ENCODE data around the gene NELL2. TPM values are rescaled to one million over a fixed set of nuclear protein-coding genes. Genes with fewer than 3 reads are reported as not detected.

The NELL2 gene
- total RNA-seq, 2 donors from 2014 or later = 5.8 to 7.2 TPM

DNA sequence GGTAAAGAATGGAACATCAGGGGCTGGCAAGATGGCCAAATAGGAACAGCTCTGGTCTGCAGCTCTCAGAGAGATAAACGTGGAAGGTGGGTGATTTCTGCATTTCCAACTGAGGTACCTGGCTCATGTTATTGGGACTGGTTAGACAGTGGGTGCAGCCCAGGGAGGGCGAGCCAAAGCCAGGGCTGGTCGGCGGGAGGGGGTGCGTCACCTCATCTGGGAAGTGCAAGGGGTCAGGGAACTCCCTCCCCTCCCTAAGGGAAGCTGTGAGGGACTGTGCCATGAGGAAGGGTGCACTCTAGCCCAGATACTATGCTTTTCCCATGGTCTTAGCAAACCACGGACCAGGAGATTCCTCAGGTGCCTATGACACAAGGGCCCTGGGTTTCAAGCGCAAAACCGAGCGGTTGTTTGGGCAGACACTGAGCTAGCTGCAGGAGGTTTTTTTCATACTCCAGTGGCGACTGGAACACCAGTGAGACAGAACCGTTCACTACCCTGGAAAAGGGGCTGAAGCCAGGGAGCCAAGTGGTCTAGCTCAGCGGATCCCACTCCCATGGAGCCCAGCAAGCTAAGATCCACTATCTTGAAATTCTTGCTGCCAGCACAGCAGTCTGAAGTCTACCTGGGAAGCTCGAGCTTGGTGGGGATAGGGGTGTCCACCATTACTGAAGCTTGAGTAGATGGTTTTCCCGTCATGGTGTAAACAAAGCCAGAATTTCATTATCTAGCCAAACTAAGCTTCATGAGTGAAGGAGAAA, 317.6 kb downstream of the NELL2 start:
- WGBS = 94% methylated on average over 14 of the region's 14 CpGs
- intact Hi-C loops (cut with DNase I) = no loop called here
- TF ChIP-seq POLR2AphosphoS5 (IDR thresholded peaks at IDR 0.05) = no peak
- TF ChIP-seq POLR2A (IDR thresholded peaks at IDR 0.05) = no peak
- TF ChIP-seq, protein P1, sequence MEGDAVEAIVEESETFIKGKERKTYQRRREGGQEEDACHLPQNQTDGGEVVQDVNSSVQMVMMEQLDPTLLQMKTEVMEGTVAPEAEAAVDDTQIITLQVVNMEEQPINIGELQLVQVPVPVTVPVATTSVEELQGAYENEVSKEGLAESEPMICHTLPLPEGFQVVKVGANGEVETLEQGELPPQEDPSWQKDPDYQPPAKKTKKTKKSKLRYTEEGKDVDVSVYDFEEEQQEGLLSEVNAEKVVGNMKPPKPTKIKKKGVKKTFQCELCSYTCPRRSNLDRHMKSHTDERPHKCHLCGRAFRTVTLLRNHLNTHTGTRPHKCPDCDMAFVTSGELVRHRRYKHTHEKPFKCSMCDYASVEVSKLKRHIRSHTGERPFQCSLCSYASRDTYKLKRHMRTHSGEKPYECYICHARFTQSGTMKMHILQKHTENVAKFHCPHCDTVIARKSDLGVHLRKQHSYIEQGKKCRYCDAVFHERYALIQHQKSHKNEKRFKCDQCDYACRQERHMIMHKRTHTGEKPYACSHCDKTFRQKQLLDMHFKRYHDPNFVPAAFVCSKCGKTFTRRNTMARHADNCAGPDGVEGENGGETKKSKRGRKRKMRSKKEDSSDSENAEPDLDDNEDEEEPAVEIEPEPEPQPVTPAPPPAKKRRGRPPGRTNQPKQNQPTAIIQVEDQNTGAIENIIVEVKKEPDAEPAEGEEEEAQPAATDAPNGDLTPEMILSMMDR (IDR thresholded peaks at IDR 0.05) = no peak
- DNase-seq (ENCODE audit: low spot score) = no peak
- Histone ChIP-seq H3K4me1 (replicated peaks) (no peaks in the 10 kb centered on the region), H3K27me3 (replicated peaks; ENCODE audit: insufficient read depth) (no peaks in the 10 kb centered on the region), H3K27ac (no peak overlapping the region), H3K36me3 (no peaks in the 10 kb centered on the region), H3K4me3 (no peak overlapping the region), H3K9me3 (no peaks in the 10 kb centered on the region)

DNA sequence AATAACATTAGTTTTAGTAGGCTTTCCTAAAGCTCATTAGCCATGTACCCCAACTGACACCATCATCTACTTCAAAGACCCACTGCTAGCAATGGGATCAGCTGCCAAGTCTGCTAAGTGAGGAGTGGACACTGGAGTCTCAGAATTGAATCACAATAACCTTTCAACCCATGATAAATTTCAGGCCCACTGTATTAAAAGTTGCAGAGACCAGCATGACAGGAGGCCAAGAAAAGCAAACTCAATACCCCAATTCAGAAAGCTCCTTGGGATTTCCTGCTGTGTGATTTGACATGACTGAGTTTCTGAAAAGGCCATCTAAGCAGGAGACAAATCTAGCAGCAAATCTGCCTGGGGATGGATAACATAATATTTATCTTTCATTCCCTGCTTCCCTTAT, 320.7 kb downstream of the NELL2 start:
- H3K27me3 ChIP-seq (replicated peaks; ENCODE audit: insufficient read depth) = no peaks in the 10 kb centered on the region
- DNase-seq (ENCODE audit: low spot score) = no peak
- H3K9me3 ChIP-seq = no peaks in the 10 kb centered on the region
- H3K27ac ChIP-seq = no peak overlapping the region
- H3K4me1 ChIP-seq (replicated peaks) = no peaks in the 10 kb centered on the region
- H3K36me3 ChIP-seq = no peaks in the 10 kb centered on the region
- intact Hi-C loops (cut with DNase I) = no loop called here
- TF ChIP-seq POLR2AphosphoS5 (IDR thresholded peaks at IDR 0.05) = no peak
- TF ChIP-seq, protein P1 (IDR thresholded peaks at IDR 0.05) = no peak
- no peak for TF ChIP-seq POLR2A (IDR thresholded peaks at IDR 0.05)
- H3K4me3 ChIP-seq = no peak overlapping the region

DNA sequence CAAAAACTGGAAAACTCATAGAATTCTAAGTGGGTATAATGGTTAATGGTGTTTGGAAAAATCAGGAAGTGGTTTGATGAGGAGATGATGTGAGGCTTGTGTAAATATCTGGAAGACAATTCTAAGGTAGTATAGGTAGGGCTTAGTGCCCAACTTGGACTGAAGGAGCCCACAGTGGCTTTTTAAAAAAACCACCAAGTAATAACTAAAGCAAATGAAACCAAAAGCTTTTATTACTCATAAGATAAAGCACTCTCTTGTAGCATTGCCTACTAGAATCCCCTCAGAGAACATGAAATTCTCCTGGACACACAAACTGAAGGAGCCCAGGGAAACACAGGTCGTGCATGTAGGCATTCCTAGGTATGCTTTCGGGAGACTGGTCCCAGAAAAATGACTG, 324.5 kb downstream of the NELL2 start:
- Histone ChIP-seq H3K36me3 (no peaks in the 10 kb centered on the region), H3K27me3 (replicated peaks; ENCODE audit: insufficient read depth) (no peaks in the 10 kb centered on the region), H3K4me3 (no peak overlapping the region), H3K9me3 (no peaks in the 10 kb centered on the region), H3K4me1 (replicated peaks) (no peaks in the 10 kb centered on the region), H3K27ac (no peak overlapping the region)
- no peak for DNase-seq (ENCODE audit: low spot score)
- 53% methylated on average over 2 of the region's 2 CpGs for WGBS
- TF ChIP-seq POLR2AphosphoS5 (IDR thresholded peaks at IDR 0.05) = no peak
- TF ChIP-seq, protein P1 (IDR thresholded peaks at IDR 0.05) = no peak
- TF ChIP-seq POLR2A (IDR thresholded peaks at IDR 0.05) = no peak
- intact Hi-C loops (cut with DNase I) = no loop called here

DNA sequence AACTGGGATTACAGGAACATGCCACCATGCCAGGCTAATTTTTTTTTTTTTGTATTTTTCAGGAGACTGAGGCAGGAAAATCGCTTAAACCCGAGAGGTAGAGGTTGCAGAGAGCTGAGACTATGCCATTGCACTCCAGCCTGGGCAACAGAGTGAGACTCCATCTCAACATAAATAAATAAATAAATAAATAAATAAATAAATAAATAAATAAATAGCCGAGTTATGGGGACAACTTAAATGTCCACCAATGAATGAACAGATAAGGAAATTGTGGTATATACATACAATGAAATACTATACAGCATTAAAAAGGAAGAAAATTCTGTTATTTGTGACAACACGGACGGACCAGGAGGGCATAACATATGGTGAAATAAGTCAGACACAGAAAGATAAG, 325.7 kb downstream of the NELL2 start:
- 96% methylated on average over 5 of the region's 5 CpGs for WGBS
- no peaks in the 10 kb centered on the region for H3K4me1 ChIP-seq (replicated peaks)
- H3K4me3 ChIP-seq = no peak overlapping the region
- no peaks in the 10 kb centered on the region for H3K9me3 ChIP-seq
- no peaks in the 10 kb centered on the region for H3K27me3 ChIP-seq (replicated peaks; ENCODE audit: insufficient read depth)
- H3K27ac ChIP-seq = no peak overlapping the region
- H3K36me3 ChIP-seq = no peaks in the 10 kb centered on the region
- no peak for DNase-seq (ENCODE audit: low spot score)
- TF ChIP-seq, protein P1 (IDR thresholded peaks at IDR 0.05) = no peak
- TF ChIP-seq POLR2AphosphoS5 (IDR thresholded peaks at IDR 0.05) = no peak
- TF ChIP-seq POLR2A (IDR thresholded peaks at IDR 0.05) = no peak
- intact Hi-C loops (cut with DNase I) = no loop called here

DNA sequence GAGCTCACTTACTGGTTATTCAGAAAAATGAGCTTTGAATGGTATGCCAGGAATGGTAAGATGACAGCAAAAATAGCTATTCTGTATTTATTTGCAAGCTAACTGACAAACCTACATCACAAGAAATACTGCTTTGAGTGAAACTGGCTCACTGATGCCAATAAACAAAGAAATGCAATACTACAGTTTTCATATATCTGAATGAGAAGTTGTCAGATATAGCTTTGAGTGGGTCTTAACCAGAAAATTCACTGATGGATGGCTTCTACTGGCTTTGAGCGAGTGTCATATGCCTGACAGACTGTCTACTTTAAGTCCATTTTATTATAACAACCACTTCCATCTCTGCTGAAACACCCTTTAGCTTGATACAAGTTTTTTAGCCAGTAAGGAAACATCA, 330.1 kb downstream of the NELL2 start:
- TF ChIP-seq, protein P1 (IDR thresholded peaks at IDR 0.05) = no peak
- TF ChIP-seq POLR2A (IDR thresholded peaks at IDR 0.05) (no peak), POLR2AphosphoS5 (IDR thresholded peaks at IDR 0.05) (no peak)
- 90% methylated on average over 1 of the region's 1 CpG for WGBS
- H3K4me1 ChIP-seq (replicated peaks) = no peaks in the 10 kb centered on the region
- H3K9me3 ChIP-seq = no peaks in the 10 kb centered on the region
- intact Hi-C loops (cut with DNase I) = no loop called here
- DNase-seq (ENCODE audit: low spot score) = no peak
- H3K27me3 ChIP-seq (replicated peaks; ENCODE audit: insufficient read depth) = no peaks in the 10 kb centered on the region
- H3K36me3 ChIP-seq = no peaks in the 10 kb centered on the region
- H3K4me3 ChIP-seq = no peak overlapping the region
- no peak overlapping the region for H3K27ac ChIP-seq
